Measurements from ENCODE around the gene MIEF1. TPM values are rescaled to one million over a fixed set of nuclear protein-coding genes. Genes with fewer than 3 reads are reported as not detected.

MIEF1 gene
- total and polyA plus RNA-seq, 2 of the 8 experiments (the other 6 are each of a cell fraction or from before 2014, with no cell fraction given): 16.8 to 32.7 TPM

GRCh38 chr22:39519681-39520225, 17.7 kb downstream of the MIEF1 start:
- Histone ChIP-seq H2BK120ac (replicated peaks; ENCODE audit: low read depth, low read length) (no peak overlapping the region), H3K14ac (ENCODE audit: insufficient read length) (no peak overlapping the region), H2BK5ac (ENCODE audit: low read depth, low read length) (peak overlapping the region; percentile 100), H3K79me2 (ENCODE audit: control insufficient read depth in 1 of 2, insufficient read depth in 2 of 2, low read length in 2 of 2) (peaks cover 5 to 29% of the 10 kb centered on the region in 2 experiments; a peak in 3 of 4 replicates), H3K27me3 (replicated peaks in 1 of 4; ENCODE audit: control insufficient read depth in 3 of 4, extremely low read depth in 1 of 4, insufficient read depth in 3 of 4, low read length in 3 of 4) (peaks cover 0 to 10% (median 4%) of the 10 kb centered on the region in 4 experiments; a peak in 3 of 7 replicates), H3K4me1 (replicated peaks in 1 of 4; ENCODE audit: control insufficient read depth in 3 of 4, insufficient read depth in 4 of 4, low read length in 3 of 4) (peaks cover 0 to 12% (median 5%) of the 10 kb centered on the region in 4 experiments; a peak in 4 of 7 replicates), H2BK20ac (ENCODE audit: low read length) (no peak overlapping the region), H4K20me1 (replicated peaks in 1 of 2; ENCODE audit: control insufficient read depth in 1 of 2, insufficient read depth in 2 of 2, low read length in 2 of 2) (peaks cover 35 to 40% of the 10 kb centered on the region in 2 experiments), H3K4me2 (ENCODE audit: insufficient read depth in 1 of 2, low read depth in 2 of 2, low read length in 2 of 2) (peak overlapping the region; percentile 87 to 96), H3K4me3 (ENCODE audit: extremely low read depth in 1 of 4, insufficient read depth in 2 of 4, low read depth in 3 of 4, low read length in 4 of 4) (peak overlapping the region; percentile 93 to 99 (median 95)), H4K91ac (replicated peaks; ENCODE audit: insufficient read length, low read length) (peak overlapping the region; percentile 76), H2BK15ac (ENCODE audit: low read length) (no peak overlapping the region), H4K5ac (ENCODE audit: insufficient read length, low read depth, low read length) (peak overlapping the region; percentile 90), H3K56ac (replicated peaks; ENCODE audit: insufficient read length, low read depth, low read length) (peak overlapping the region; percentile 92), H3K36me3 (ENCODE audit: control insufficient read depth in 2 of 4, insufficient read depth in 4 of 4, low read length in 3 of 4) (peaks cover 29 to 49% (median 44%) of the 10 kb centered on the region in 4 experiments), H4K8ac (ENCODE audit: extremely low read depth, insufficient read depth, low read length) (peak overlapping the region; percentile 94; the same call in 1 of the 2 replicates), H2BK12ac (ENCODE audit: low read depth, low read length) (no peak overlapping the region; the same call in 1 of the 2 replicates), H3K23ac (ENCODE audit: insufficient read length) (no peak overlapping the region), H3K4ac (replicated peaks; ENCODE audit: insufficient read length, low read depth, low read length) (peak overlapping the region; percentile 92), H3K9me3 (ENCODE audit: insufficient read depth in 2 of 2, low read depth in 1 of 2, low read length in 1 of 2) (no peaks in the 10 kb centered on the region), H3K27ac (ENCODE audit: low read depth, low read length) (peak overlapping the region; percentile 99), H3K23me2 (ENCODE audit: low read depth, low read length) (peaks cover 12% of the 10 kb centered on the region), H3K18ac (ENCODE audit: extremely low read depth, low read length) (peak overlapping the region; percentile 79; the same call in 1 of the 2 replicates), H2AFZ (ENCODE audit: low read length) (no peak overlapping the region), H3K9ac (replicated peaks in 1 of 4; ENCODE audit: extremely low read depth in 1 of 4, low read depth in 3 of 4, low read length in 3 of 4) (peak overlapping the region; percentile 78 to 99 (median 94)), H2AK5ac (ENCODE audit: low read depth, low read length) (no peak overlapping the region), H3K79me1 (ENCODE audit: low read depth, low read length) (peaks cover 7% of the 10 kb centered on the region)
- DNase-seq (ENCODE audit: low read depth in 1 of 2, low spot score in 2 of 2) (peak in 1 of 2 experiments; percentile 96), FAIRE-seq (peak; percentile 78)
- ChIA-PET POLR2A (ENCODE audit: partially characterized antibody) (interaction anchor here (0.5 to 6.6 kb wide), 55 partner anchors 9 to 772 kb away, joined by 3 to 83 read pairs (median 4); partner anchors contain the start of genes CBX7, MIEF1, RPL3 and RPS19BP1), CTCF (ENCODE audit: partially characterized antibody) (interaction anchor here (0.7 to 1.3 kb wide), 7 partner anchors 9 to 210 kb away, joined by 3 to 12 read pairs (median 3); no protein-coding TSS in a partner anchor)
- 1% methylated on average over 47 of the region's 47 CpGs; no CpG with 5 or more reads in 1 of the 2 experiments for WGBS, 2 experiments (ENCODE audit: extremely low coverage in 1 of 2, insufficient coverage in 1 of 2, insufficient read length in 1 of 2, insufficient replicate concordance in 2 of 2, low coverage in 1 of 2, low lambda C conversion rate in 2 of 2, missing lambda C conversion rate in 1 of 2)
- TF ChIP-seq EGR1 (IDR thresholded peaks at IDR 0.05; ENCODE audit: borderline replicate concordance, low read depth, low read length): no peak
- TF ChIP-seq PHF8 (conservative IDR thresholded peaks at IDR 0.05; ENCODE audit: low read depth, low read length): peak; percentile 74
- TF ChIP-seq CTCF (IDR thresholded peaks at IDR 0.05; ENCODE audit: control extremely low read depth in 1 of 3, insufficient read depth in 1 of 3, low read depth in 1 of 3, low read length in 3 of 3): peak in 1 of 3 experiments; percentile 11; a peak in 2 of 4 replicates
- TF ChIP-seq CBX5 (IDR thresholded peaks at IDR 0.05; ENCODE audit: low read depth, low read length): no peak
- TF ChIP-seq FOSL1 (IDR thresholded peaks at IDR 0.05; ENCODE audit: insufficient read depth, low read depth, low read length): 0 out of 2 replicates have a peak, but pooled peaks have one; percentile 17
- peak; percentile 96 for TF ChIP-seq CHD2 (IDR thresholded peaks at IDR 0.05; ENCODE audit: low read length)
- peak; percentile 87 for TF ChIP-seq E2F6 (IDR thresholded peaks at IDR 0.05)
- TF ChIP-seq BCL11A (IDR thresholded peaks at IDR 0.05; ENCODE audit: low read depth in 2 of 2, low read length in 2 of 2): no peak
